ENCODE results near the gene SH2D3A.

GRCh38 chr19:6769006-6769619, 1.9 kb upstream of the SH2D3A start:
- TF ChIP-seq CTCF (IDR thresholded peaks at IDR 0.05) (peak in 2 of 4 experiments; percentile 5 to 24), POLR2A (IDR thresholded peaks at IDR 0.05) (no peak)

Measured in uterus (tissue), 2 donors.